GM12864 (cell line): Measurements from ENCODE around the gene ALAS2.
"Not testable (repeated sequence)": the region's sequence is repeated elsewhere in the genome, so short reads cannot be mapped to it uniquely, and the experiment has no call there.

Experiments used
- DNase-seq: peaks from one replicate; pipeline ENCODE4 v3.0.0-alpha.2; 2011; ENCODE audit warnings: low read depth
- H3K4me3 ChIP-seq: 2 replicates; pipeline ENCODE4 v1.5.1; 2011; ENCODE audit warnings: mild to moderate bottlenecking, low read depth, low read length, control low read depth
- CTCF ChIP-seq: IDR thresholded peaks from 2 replicates; pipeline ENCODE4 v1.5.1; 2011; ENCODE audit warnings: low read depth, mild to moderate bottlenecking, moderate library complexity, low read length, control low read depth, inconsistent platforms; ENCODE audit errors: missing control alignments

ALAS2 gene

DNA sequence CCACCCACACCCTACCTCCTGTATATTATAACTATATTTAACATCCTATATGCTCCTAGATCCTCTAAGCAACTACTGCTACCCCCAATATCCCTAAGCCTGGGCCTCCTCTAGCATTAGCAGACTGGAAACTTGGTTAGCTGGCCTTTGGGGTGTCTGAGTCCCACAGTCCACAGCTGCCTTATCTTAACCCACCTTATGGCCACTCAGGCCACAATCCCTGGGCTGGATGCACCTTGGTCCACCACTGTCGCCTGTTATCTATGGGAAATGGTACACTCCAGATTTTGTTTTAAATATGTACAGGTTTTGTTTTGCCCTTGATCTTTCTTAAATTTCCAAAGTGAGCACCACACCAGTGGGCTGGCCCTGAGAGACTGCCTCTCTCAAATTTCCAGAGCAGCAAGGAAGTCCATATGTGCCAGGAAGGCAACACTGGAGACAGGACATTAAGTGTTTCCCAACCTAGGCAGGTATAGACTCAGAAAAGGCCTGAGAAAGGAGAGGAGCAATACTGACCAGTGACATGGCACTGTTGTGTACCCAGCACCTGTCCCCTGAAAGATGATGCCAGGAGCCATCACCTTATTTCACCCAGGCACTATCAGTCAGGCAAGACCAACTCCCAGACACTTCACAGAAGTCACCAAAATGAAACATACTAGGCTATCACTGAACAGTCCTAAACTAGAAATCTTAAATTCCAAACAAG is 37.7 kb downstream of the ALAS2 start:
- no peak for DNase-seq
- no peak for TF ChIP-seq CTCF
- no peak overlapping the region for H3K4me3 ChIP-seq

DNA sequence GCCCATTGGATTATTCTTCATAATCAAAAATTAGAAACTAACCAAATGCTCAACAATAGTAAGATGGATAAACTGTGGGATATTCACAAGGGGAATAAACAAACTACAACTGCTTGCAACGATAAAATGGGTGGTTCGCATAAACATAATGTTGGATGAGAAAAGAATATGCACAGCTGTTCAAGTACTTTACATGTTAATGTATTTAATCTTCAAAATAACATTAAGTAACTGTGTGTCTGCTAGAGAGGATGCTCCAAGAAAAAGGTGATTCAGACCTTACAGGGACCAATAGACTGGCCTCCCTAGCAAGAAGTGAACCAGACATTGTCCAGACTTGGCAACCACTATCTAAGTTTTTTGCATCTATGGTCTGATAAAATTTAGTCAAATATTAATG is 39.1 kb downstream of the ALAS2 start:
- DNase-seq = no peak
- TF ChIP-seq CTCF = no peak
- no peak overlapping the region for H3K4me3 ChIP-seq

DNA sequence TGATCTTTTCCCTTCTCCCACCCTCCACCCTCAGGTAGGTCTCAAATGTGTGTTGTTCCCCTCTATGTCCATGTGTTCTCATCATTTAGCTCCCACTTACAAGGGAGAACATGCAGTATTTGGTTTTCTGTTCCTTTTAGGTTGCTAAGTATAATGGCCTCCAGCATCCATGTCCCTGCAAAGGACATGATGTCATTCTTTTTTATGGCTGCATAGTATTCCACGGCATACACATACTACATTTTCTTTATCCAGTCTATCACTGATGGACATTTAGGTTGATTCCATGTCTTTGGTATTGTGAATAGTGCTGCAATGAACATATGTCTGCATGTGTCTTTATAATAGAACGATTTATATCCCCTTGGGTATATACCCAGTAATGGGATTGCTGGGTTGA is 47.5 kb downstream of the ALAS2 start:
- H3K4me3 ChIP-seq, DNase-seq: not testable (repeated sequence)

DNA sequence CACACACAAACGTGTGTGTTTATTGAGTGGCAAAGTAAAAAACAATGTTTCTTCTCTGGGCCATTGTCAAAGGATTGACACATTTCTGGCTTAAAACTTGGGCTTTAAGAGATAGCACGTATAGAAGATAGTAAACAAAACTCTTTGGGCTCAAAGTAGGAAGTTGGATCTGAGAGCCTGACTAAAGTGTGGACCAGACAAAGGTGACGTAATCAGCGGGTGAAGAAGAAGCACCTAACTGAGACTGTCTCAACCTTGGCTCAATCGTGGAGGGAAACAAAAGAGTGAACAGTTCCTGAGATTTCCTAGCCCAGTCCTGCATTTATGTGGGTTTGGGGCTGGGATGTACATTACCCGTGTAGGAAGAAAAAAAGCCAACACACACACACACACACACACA is 50.4 kb downstream of the ALAS2 start:
- no peak for DNase-seq
- H3K4me3 ChIP-seq = no peak overlapping the region
- no peak for TF ChIP-seq CTCF

DNA sequence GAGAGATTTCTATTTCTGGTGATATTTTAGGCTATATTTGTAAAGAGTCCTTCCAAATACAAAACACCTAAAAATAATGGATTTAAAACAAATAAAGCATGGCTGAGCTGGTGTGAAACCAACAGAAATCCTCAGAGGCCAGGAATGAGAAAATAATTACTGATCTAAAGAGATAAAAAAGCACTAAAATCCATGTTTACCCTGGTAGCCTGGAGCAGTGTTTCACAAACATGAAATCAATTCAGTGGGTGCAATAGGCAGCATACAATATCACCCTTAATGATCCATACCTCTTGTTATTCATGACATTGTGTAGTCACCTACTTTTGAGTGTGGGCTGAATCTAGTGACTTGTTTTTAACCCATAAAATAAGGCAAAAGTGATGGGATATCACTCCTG is 51.3 kb downstream of the ALAS2 start:
- TF ChIP-seq CTCF = no peak
- H3K4me3 ChIP-seq = no peak overlapping the region
- no peak for DNase-seq

DNA sequence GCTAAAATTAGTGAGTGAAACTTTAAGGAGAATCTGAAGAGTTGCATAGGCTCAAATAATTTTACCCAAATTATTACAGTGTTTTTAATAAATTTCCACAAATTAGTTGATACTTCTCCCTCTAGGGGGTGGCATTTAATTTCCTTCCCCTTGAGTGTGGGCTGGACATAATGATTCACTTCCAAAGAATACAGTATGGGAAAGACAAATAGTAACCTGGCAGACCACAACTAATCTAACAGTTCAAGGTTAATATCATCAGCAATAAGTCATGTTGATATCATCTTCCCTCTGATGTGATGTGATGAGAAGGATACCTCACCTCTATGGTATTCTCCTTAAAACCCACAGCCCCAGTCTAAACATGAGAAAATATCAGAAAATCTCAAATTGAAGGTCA is 52.3 kb downstream of the ALAS2 start:
- no peak overlapping the region for H3K4me3 ChIP-seq
- no peak for TF ChIP-seq CTCF
- no peak for DNase-seq

- TF ChIP-seq CTCF = no peak
- H3K4me3 ChIP-seq = no peak overlapping the region
- DNase-seq = no peak
These were observed 53.4 kb downstream of the ALAS2 start for GRCh38 chrX:54977387-54977786.
